Measurements from ENCODE around the gene YBEY. TPM values are rescaled to one million over a fixed set of nuclear protein-coding genes. Genes with fewer than 3 reads are reported as not detected.

Gene YBEY
- total and polyA plus RNA-seq, 2 donors (not counting 3 experiments of a cell fraction or from before 2014, with no cell fraction given) = 6.1 to 15.3 TPM

DNA sequence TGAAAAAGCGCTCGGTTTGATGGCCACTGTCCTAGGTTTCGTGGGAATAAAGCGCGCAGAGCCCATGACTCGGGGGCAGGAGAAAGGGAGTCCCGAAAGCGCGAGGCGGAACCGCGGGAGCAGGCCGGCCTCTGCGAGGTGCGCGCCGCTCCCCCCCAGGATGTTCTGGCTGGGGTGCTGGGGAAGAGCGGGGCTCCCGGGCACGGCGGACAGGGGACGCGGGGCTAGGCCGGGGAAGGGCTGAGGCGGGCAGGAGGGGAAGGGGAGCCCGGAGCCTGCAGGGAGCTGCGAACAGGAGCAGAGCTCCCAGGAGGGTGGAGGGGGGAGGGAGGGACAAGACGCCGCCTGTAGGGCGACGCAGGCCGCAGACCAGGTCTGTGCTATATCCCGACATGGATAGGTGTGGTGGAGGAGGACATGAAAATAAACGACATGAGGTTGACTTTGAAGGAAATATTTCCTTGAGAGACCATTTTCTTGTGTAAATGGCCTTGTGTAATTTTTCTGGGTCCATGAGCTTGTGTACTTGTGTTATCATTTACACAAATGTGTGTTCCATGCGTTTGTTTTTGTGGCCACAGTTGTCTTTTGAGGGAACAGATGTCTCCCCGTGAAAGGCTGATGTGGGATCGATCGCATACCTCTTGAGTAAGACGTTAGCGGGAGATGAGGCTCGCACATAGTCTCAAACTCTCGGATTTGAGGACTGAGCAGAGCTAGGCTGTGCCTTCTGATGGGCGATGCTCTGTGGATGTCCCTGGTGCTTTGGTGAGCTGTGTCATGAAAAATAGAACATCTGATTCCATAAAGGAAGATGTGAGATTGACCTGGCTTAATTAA lies 39.2 kb downstream of the YBEY start:
- FAIRE-seq = peak; percentile 67
- POLR2A ChIA-PET = no interaction called here

More for the DNA sequence above, 39.2 kb downstream of the YBEY start:
- H3K79me2 ChIP-seq (ENCODE audit: control insufficient read depth, insufficient read depth, low read length) = peaks cover 61% of the 10 kb centered on the region
- H3K27me3 ChIP-seq (ENCODE audit: control insufficient read depth in 2 of 2, insufficient read depth in 2 of 2, low read length in 2 of 2) = no peaks in the 10 kb centered on the region
- peak overlapping the region; percentile 56 to 99 (median 69) for H3K4me3 ChIP-seq (replicated peaks in 1 of 3; ENCODE audit: insufficient read depth in 1 of 3, low read depth in 1 of 3, low read length in 3 of 3)
- no peaks in the 10 kb centered on the region for H3K9me1 ChIP-seq (replicated peaks; ENCODE audit: control insufficient read depth, extremely low read depth, insufficient read depth, low read length)
- peak; percentile 59 for DNase-seq (ENCODE audit: low read depth, low spot score)
- peak overlapping the region; percentile 83 for H3K4me2 ChIP-seq (ENCODE audit: insufficient read depth, low read length)
- H2AFZ ChIP-seq (ENCODE audit: low read depth, low read length) = peak overlapping the region; percentile 56
- peaks cover 6% of the 10 kb centered on the region in 2 experiments for H3K36me3 ChIP-seq (ENCODE audit: control insufficient read depth in 2 of 2, extremely low read depth in 1 of 2, insufficient read depth in 2 of 2, low read length in 2 of 2)
- peak overlapping the region; percentile 50 for H3K27ac ChIP-seq (ENCODE audit: insufficient read depth, low read depth, low read length)
- H3K9me3 ChIP-seq (replicated peaks; ENCODE audit: control insufficient read depth, insufficient read depth, low read length) = no peaks in the 10 kb centered on the region
- H3K9ac ChIP-seq (replicated peaks; ENCODE audit: extremely low read depth, insufficient read depth, low read length) = peak overlapping the region; percentile 83
- no peaks in the 10 kb centered on the region for H4K20me1 ChIP-seq (replicated peaks; ENCODE audit: control insufficient read depth, extremely low read depth, insufficient read depth, low read length)
- TF ChIP-seq, protein P1, sequence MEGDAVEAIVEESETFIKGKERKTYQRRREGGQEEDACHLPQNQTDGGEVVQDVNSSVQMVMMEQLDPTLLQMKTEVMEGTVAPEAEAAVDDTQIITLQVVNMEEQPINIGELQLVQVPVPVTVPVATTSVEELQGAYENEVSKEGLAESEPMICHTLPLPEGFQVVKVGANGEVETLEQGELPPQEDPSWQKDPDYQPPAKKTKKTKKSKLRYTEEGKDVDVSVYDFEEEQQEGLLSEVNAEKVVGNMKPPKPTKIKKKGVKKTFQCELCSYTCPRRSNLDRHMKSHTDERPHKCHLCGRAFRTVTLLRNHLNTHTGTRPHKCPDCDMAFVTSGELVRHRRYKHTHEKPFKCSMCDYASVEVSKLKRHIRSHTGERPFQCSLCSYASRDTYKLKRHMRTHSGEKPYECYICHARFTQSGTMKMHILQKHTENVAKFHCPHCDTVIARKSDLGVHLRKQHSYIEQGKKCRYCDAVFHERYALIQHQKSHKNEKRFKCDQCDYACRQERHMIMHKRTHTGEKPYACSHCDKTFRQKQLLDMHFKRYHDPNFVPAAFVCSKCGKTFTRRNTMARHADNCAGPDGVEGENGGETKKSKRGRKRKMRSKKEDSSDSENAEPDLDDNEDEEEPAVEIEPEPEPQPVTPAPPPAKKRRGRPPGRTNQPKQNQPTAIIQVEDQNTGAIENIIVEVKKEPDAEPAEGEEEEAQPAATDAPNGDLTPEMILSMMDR (IDR thresholded peaks at IDR 0.05; ENCODE audit: extremely low read depth in 1 of 2, insufficient read depth in 1 of 2, low read depth in 1 of 2, low read length in 2 of 2) = peak in 1 of 2 donors; percentile 52
- TF ChIP-seq, protein P2, sequence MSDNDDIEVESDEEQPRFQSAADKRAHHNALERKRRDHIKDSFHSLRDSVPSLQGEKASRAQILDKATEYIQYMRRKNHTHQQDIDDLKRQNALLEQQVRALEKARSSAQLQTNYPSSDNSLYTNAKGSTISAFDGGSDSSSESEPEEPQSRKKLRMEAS (IDR thresholded peaks at IDR 0.05; ENCODE audit: insufficient read depth, insufficient read length) = no peak
- no TSS peak for BruUV-seq (replicated peaks)
- dilution Hi-C loops (cut with MboI; ENCODE audit: extremely low pct_ligation_motif_present, low sequenced_read_pairs) (no loop called here), intact Hi-C loops (cut with micrococcal nuclease) (loop anchor here (2.0 kb wide), 3 partner anchors 96 to 354 kb away; partner anchors contain the start of gene LSS)
- peaks cover 29% of the 10 kb centered on the region for H3K4me1 ChIP-seq (ENCODE audit: control insufficient read depth, extremely low read depth, insufficient read depth, low read length)
- CTCF ChIA-PET = interaction anchor here (0.6 to 1.8 kb wide), 12 partner anchors 9 to 314 kb away, joined by 3 to 14 read pairs (median 3); partner anchors contain the start of genes MCM3AP and YBEY
